HG03108 (cell line): ENCODE data around the gene CCNG2.

Experiments
- ATAC-seq: cut with Tn5 transposase; IDR thresholded peaks from one replicate; pipeline ENCODE4 v1.9.1; 2021; ENCODE audit warnings: moderate library complexity; ENCODE audit not compliant: unreplicated experiment

Gene CCNG2

GRCh38 chr4:77146186-77147078 lies 10.6 kb upstream of the CCNG2 start:
- ATAC-seq = no peak

GRCh38 chr4:77147079-77147782 lies 9.8 kb upstream of the CCNG2 start:
- no peak for ATAC-seq

- no peak for ATAC-seq
Measured at GRCh38 chr4:77148078-77148477, 8.9 kb upstream of the CCNG2 start.

- no peak for ATAC-seq
Measured at GRCh38 chr4:77149789-77150188, 7.2 kb upstream of the CCNG2 start.

GRCh38 chr4:77151241-77151640 lies 5.8 kb upstream of the CCNG2 start:
- ATAC-seq = no peak

- ATAC-seq = no peak
Measured at GRCh38 chr4:77152421-77152820, 4.6 kb upstream of the CCNG2 start.

- ATAC-seq = no peak
Measured at GRCh38 chr4:77153006-77153405, 4.0 kb upstream of the CCNG2 start.

- ATAC-seq = no peak
Measured at GRCh38 chr4:77154065-77154464, 2.9 kb upstream of the CCNG2 start.

- ATAC-seq = no peak
Measured at GRCh38 chr4:77154761-77155499, 2.1 kb upstream of the CCNG2 start.

GRCh38 chr4:77155631-77156452 lies 1.2 kb upstream of the CCNG2 start:
- no peak for ATAC-seq

GRCh38 chr4:77156533-77156911 lies 485 bp upstream of the CCNG2 start:
- ATAC-seq = peak; percentile 82

GRCh38 chr4:77157859-77158486 lies 966 bp downstream of the CCNG2 start:
- peak; percentile 67 for ATAC-seq

GRCh38 chr4:77158487-77158861 lies 1.5 kb downstream of the CCNG2 start:
- ATAC-seq = no peak

GRCh38 chr4:77159806-77160205 lies 2.8 kb downstream of the CCNG2 start:
- no peak for ATAC-seq

- no peak for ATAC-seq
Measured at GRCh38 chr4:77163641-77164040, 6.6 kb downstream of the CCNG2 start.

GRCh38 chr4:77167173-77167572 lies 10.2 kb downstream of the CCNG2 start:
- ATAC-seq = no peak

GRCh38 chr4:77167866-77168265 lies 10.9 kb downstream of the CCNG2 start:
- ATAC-seq = no peak

GRCh38 chr4:77169481-77169880 lies 12.5 kb downstream of the CCNG2 start:
- ATAC-seq = no peak

GRCh38 chr4:77170926-77171325 lies 13.9 kb downstream of the CCNG2 start:
- no peak for ATAC-seq

GRCh38 chr4:77172336-77172735 lies 15.3 kb downstream of the CCNG2 start:
- ATAC-seq = no peak
